GM12878 (cell line): ENCODE measurements around the gene KCNG3.

Experiments used
- EGR1 ChIP-seq, 2 experiments: IDR thresholded peaks; 1 replicate in 1 of 2; 2 replicates in 1 of 2; pipeline ENCODE4 v1.6.1; 2011 to 2012; ENCODE audit warnings: low read depth in 2 of 2, low read length in 2 of 2, borderline replicate concordance in 1 of 2, mild to moderate bottlenecking in 1 of 2, moderate library complexity in 1 of 2
- EP300 ChIP-seq, 2 experiments: fragments of 150-350 bp in 1 of 2; IDR thresholded peaks; 2 replicates each; pipeline ENCODE4 v1.6.1; 2011 to 2012; ENCODE audit warnings: low read depth in 2 of 2, low read length in 2 of 2, borderline replicate concordance in 1 of 2, improper control_type of control experiment in 1 of 2, inconsistent platforms in 1 of 2; ENCODE audit not compliant: control insufficient read depth in 1 of 2
- ESRRA ChIP-seq: IDR thresholded peaks from 2 replicates; pipeline ENCODE4 v1.6.1; 2012; ENCODE audit warnings: mild to moderate bottlenecking, low read length, improper control_type of control experiment
- GABPA ChIP-seq: IDR thresholded peaks from 2 replicates; pipeline ENCODE4 v1.6.1; 2014; ENCODE audit warnings: antibody characterized with exemption, low read depth, mild to moderate bottlenecking, inconsistent platforms
- IRF3 ChIP-seq: fragments of 450-650 bp; IDR thresholded peaks from 2 replicates; pipeline ENCODE4 v1.6.1; 2014; ENCODE audit warnings: mild to moderate bottlenecking
- MXI1 ChIP-seq: fragments of 150-350 bp; IDR thresholded peaks from 2 replicates; pipeline ENCODE4 v1.6.1; 2011; ENCODE audit warnings: low read depth, mild to moderate bottlenecking, inconsistent platforms, low read length, improper control_type of control experiment
- POLR2AphosphoS5 ChIP-seq: IDR thresholded peaks from 2 replicates; pipeline ENCODE4 v1.6.1; 2011; ENCODE audit warnings: mild to moderate bottlenecking, low read length, inconsistent platforms
- RAD51 ChIP-seq: fragments of 450-650 bp; IDR thresholded peaks from 2 replicates; pipeline ENCODE4 v1.6.1; 2016; ENCODE audit warnings: moderate library complexity, mild to moderate bottlenecking, inconsistent platforms
- RELA ChIP-seq: fragments of 450-650 bp; IDR thresholded peaks from 2 replicates; pipeline ENCODE4 v1.8.0; 2014; ENCODE audit warnings: borderline replicate concordance; ENCODE audit not compliant: partially characterized antibody
- SIN3A ChIP-seq: IDR thresholded peaks from 2 replicates; pipeline ENCODE4 v1.6.1; 2012; ENCODE audit warnings: low read depth, low read length, improper control_type of control experiment
- TCF12 ChIP-seq: IDR thresholded peaks from 2 replicates; pipeline ENCODE4 v1.6.1; 2011; ENCODE audit warnings: low read depth, mild to moderate bottlenecking, low read length
- ZZZ3 ChIP-seq: IDR thresholded peaks from 2 replicates; pipeline ENCODE4 v1.6.1; 2011; ENCODE audit warnings: low read depth; ENCODE audit not compliant: control insufficient read depth, insufficient read length
- TF ChIP-seq, protein P1 (sequence below), 3 experiments: IDR thresholded peaks in 2 of 3; conservative IDR thresholded peaks in 1 of 3; 2 replicates each; pipeline ENCODE4 v1.5.1; 2011; ENCODE audit warnings: low read depth in 3 of 3, low read length in 3 of 3, mild to moderate bottlenecking in 3 of 3, control low read depth in 2 of 3, moderate library complexity in 2 of 3, inconsistent platforms in 1 of 3, mixed read lengths in 1 of 3; ENCODE audit not compliant: control insufficient read depth in 2 of 3, insufficient read depth in 1 of 3; ENCODE audit errors: extremely low read depth in 1 of 3

GRCh38 chr2:42424033-42424432 lies 69.7 kb downstream of the KCNG3 start:
- TF ChIP-seq RELA (no peak), GABPA (no peak), EP300 (IDR thresholded peaks at IDR 0.05; ENCODE audit: borderline replicate concordance in 1 of 2, control insufficient read depth in 1 of 2, low read depth in 2 of 2, low read length in 2 of 2) (no peak), RAD51 (no peak), EGR1 (IDR thresholded peaks at IDR 0.05; ENCODE audit: borderline replicate concordance in 1 of 2, low read depth in 2 of 2, low read length in 2 of 2) (no peak), POLR2AphosphoS5 (no peak), IRF3 (no peak), ZZZ3 (no peak), MXI1 (no peak), ESRRA (no peak), SIN3A (no peak), TCF12 (no peak)
- TF ChIP-seq, protein P1, sequence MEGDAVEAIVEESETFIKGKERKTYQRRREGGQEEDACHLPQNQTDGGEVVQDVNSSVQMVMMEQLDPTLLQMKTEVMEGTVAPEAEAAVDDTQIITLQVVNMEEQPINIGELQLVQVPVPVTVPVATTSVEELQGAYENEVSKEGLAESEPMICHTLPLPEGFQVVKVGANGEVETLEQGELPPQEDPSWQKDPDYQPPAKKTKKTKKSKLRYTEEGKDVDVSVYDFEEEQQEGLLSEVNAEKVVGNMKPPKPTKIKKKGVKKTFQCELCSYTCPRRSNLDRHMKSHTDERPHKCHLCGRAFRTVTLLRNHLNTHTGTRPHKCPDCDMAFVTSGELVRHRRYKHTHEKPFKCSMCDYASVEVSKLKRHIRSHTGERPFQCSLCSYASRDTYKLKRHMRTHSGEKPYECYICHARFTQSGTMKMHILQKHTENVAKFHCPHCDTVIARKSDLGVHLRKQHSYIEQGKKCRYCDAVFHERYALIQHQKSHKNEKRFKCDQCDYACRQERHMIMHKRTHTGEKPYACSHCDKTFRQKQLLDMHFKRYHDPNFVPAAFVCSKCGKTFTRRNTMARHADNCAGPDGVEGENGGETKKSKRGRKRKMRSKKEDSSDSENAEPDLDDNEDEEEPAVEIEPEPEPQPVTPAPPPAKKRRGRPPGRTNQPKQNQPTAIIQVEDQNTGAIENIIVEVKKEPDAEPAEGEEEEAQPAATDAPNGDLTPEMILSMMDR (IDR thresholded peaks at IDR 0.05 in 2 of 3, conservative IDR thresholded peaks at IDR 0.05 in 1 of 3; ENCODE audit: control insufficient read depth in 2 of 3, extremely low read depth in 1 of 3, insufficient read depth in 1 of 3, low read depth in 3 of 3, low read length in 3 of 3): no peak
